SIG-M5 (cell line): ENCODE measurements around the gene HYAL1.
"Not testable (repeated sequence)": the region's sequence is repeated elsewhere in the genome, so short reads cannot be mapped to it uniquely, and the experiment has no call there.

Experiments
- DNase-seq: peaks from one replicate; lab custom pipeline; 2025; lab: John Stamatoyannopoulos, UW

Gene HYAL1

GRCh38 chr3:50294089-50294488, 9.3 kb downstream of the HYAL1 start:
- DNase-seq, result no peak

GRCh38 chr3:50293079-50293801, 10.1 kb downstream of the HYAL1 start:
- DNase-seq, result no peak

- DNase-seq, result peak; percentile 92
Measured at GRCh38 chr3:50292159-50293078, 11.0 kb downstream of the HYAL1 start, which contains the start of gene IFRD2. Gene IFRD2, minus strand, starts transcription at chr3:50292429. Its CDS starts 155 bp downstream, at chr3:50292274.

- no peak for DNase-seq
Measured at GRCh38 chr3:50290161-50290641, 13.2 kb downstream of the HYAL1 start.

GRCh38 chr3:50289130-50289529, 14.2 kb downstream of the HYAL1 start:
- no peak for DNase-seq

DNA sequence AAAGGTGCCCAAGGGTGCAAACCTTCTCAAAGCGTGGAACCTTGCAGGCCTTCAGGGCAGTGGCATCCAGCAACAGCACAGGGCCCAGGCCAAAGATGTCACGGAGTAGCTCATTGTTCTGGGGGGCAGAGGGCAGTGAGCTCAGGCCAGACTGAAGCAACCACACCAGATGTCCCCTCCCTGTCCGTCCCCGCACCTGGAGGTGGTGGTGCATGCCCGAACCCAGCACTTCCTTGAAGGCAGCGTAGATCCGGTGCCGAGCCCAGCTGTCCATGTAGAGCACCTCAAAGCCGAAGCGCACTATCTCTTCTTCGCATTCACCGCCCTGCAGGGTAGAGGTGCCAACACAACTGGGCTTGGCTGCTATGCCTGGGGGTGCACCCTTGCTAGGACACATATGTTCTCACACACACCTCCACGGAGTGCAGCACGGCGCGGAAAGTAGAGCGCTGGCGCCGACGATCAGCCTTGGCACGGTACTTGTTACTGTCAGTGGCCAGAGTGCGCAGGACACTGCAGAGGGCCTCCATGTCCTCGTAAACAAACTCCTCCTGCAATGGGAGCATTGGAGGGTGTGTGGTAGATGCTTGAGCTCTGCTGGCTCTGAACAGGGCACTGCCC, 14.9 kb downstream of the HYAL1 start:
- DNase-seq, result no peak

DNA sequence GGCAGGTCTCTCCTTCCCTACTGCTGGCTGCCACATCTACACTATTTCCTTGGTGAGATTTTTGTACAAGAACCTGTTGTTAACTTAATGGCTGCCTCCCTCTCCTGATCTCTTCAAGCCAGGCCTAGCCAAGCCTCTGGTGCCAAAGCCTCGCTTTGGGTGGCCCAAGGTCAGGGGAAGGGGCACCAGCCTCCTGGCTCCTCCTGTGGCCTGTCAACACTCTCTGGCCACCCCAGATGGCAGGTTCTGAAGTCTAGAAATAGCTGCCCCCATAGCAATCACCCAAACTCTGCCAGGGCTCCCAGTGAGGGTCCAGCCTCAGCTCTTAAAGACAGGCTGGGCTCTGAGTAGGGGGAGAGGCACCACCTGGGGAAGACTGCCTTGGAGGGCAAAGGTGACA, 16.1 kb downstream of the HYAL1 start:
- DNase-seq, result no peak

- DNase-seq, result no peak
Measured at GRCh38 chr3:50286322-50287227, 16.8 kb downstream of the HYAL1 start.

DNA sequence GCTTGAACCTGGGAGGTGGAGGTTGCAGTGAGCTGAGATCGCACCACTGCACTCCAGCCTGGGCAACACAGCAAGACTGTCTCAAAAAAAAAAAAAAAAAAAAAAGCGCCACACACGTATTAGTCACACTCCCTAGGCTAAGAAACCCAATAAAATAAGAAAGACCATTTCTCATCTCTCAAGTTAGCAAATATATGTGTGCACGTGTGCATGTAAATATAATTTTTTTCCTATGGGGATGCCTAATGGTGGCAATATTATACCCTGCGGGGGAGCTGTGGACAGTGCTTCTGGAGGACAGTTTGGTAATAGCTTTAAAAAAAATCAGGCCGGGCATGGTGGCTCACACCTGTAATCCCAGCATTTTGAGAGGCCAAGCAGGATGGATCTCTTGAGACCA, 19.3 kb downstream of the HYAL1 start:
- not testable (repeated sequence) for DNase-seq

DNA sequence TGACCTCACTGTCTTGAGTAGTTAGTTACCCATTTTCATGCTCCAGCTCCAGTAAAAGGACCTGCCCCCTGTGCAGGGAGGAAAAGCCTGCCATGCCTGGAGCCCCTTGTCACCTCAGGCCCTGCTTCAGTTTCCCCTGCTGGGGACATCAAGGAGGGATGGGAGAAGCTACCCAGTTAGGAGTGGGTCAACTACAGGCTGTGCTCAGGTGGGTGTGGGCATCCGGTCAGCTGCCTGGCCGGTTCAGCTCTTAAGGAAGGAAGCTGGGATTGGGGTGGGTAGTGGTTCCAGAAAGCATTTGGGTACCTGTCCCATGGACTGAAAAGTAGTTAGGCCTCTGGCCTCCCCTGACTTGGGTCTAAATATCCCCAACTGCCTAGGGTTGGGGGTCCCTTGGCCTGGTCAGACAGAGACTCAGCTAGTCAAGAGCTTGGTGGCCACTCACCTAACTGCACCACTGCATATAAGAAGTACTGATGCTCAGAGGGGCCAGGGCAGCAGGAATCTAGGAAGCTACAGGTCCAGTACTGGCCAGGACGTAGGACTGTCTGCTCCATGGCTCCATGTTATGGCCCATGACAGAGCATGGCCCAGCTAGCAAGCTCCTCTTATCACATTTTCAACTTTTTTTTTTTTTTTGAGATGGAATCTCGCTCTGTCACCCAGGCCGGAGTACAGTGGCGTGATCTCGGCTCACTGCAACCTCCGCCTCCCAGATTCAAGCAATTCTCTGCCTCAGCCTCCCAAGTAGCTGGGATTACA, 23.9 kb downstream of the HYAL1 start:
- DNase-seq, result no peak

DNA sequence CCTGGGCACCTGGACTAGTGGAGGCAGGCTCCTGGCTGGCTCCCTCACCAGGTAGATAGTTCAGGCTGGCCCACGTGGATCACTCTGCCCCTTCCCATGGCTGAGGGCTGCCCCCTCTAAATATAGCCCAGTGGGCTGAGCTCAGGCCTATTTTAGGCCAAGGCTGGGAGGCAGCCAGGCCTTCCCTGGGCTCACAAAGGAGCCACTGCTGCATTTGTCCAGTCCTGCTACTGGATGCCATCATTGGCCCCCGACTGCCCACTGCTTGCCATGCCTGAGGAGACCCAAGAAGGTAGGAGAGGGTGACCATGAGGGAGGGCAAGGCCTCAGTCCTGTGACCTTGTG, 24.5 kb downstream of the HYAL1 start, which contains the start of gene LSMEM2:
Gene LSMEM2, plus strand, starts transcription at position 208 of the 345 bp plus-strand sequence. Its CDS starts 27 bp downstream, at position 235.
- DNase-seq, result no peak

DNA sequence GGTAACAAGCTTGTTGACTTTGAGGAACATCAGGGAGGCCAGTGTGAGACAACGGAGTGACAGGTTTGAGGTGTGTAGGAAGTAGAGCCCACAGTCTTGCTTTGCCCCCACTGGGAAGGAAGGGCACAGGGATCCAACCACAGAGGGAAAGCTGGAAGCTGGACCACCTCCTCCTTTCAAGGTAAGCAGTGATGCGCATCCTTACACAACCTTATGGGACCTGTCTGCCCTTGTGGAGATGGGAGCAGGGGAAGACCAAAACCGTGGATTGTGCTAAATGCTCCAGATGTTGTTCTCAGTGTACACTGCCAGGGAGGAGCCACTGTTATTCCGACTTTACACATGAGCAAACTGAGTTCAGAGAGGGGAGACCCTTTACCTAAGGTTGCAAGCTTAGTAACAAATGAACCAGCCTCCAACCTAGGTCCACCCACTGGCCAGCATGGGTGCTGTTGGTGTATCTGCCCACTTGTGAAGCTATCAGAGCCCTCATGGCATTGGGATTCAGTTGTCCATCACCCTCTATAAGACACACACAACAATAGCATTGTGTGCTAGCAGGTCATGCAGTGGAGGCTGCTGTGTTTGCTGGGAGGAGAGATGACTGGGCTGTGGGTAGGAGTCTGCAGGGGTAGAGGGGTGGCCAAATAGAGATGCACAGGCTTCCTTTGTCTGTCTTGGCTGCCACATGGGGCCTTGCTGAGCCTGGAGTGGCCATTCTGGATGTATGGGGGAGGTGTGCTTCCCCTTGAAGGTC, 25.1 kb downstream of the HYAL1 start:
- DNase-seq, result no peak

GRCh38 chr3:50276762-50277101, 26.6 kb downstream of the HYAL1 start:
- DNase-seq, result no peak

GRCh38 chr3:50275996-50276761, 27.2 kb downstream of the HYAL1 start:
- DNase-seq, result no peak

GRCh38 chr3:50275141-50275995, 28.0 kb downstream of the HYAL1 start:
- DNase-seq, result no peak

DNA sequence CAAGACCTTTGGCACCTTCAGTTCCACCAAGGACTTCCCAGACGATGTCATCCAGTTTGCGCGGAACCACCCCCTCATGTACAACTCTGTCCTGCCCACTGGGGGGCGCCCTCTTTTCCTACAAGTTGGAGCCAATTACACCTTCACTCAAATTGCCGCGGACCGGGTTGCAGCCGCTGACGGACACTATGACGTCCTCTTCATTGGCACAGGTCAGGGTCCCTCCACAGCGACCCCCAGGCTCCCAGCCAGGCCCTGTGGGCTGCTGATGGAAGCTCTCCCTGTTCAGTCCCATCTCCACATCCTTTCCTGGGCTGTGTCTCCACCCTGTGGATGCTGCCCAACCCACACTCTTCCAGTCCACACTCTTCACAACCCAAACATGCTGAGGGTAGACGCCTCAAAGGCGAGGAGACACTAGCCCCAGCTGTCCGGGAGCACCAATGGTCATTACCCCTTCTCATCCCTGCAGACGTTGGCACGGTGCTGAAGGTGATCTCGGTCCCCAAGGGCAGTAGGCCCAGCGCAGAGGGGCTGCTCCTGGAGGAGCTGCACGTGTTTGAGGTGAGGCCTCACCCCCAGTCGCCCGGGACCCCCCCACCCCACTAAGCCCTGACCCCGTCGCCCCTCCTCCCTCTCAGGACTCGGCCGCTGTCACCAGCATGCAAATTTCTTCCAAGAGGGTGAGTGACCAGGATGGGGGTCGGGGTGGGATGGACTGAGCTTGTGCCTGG, 28.8 kb downstream of the HYAL1 start:
- no peak for DNase-seq

GRCh38 chr3:50273689-50274065, 29.7 kb downstream of the HYAL1 start:
- DNase-seq, result no peak
